ENCODE measurements around the gene ZNF622. TPM values are rescaled to one million over a fixed set of nuclear protein-coding genes. Genes with fewer than 3 reads are reported as not detected.
"Not testable (repeated sequence)": the region's sequence is repeated elsewhere in the genome, so short reads cannot be mapped to it uniquely, and the experiment has no call there.

ZNF622 gene
- total and polyA plus RNA-seq, 3 donors from 2014 or later = 24.5 to 36.3 (median 24.8) TPM

GRCh38 chr5:16437977-16438376 lies 27.6 kb downstream of the ZNF622 start:
- Histone ChIP-seq H3K9me3 (no peaks in the 10 kb centered on the region), H3K4me1 (no peaks in the 10 kb centered on the region), H3K27me3 (no peaks in the 10 kb centered on the region), H3K27ac (no peak overlapping the region), H3K36me3 (ENCODE audit: low read depth, missing control alignments) (no peaks in the 10 kb centered on the region), H3K4me3 (no peak overlapping the region)
- DNase-seq = no peak
- intact Hi-C loops (cut with DNase I; ENCODE audit: low total_unique reads) = no loop called here
- 56 to 73% methylated on average over 1 of the region's 1 CpG for WGBS, 2 donors
- TF ChIP-seq, protein P1, sequence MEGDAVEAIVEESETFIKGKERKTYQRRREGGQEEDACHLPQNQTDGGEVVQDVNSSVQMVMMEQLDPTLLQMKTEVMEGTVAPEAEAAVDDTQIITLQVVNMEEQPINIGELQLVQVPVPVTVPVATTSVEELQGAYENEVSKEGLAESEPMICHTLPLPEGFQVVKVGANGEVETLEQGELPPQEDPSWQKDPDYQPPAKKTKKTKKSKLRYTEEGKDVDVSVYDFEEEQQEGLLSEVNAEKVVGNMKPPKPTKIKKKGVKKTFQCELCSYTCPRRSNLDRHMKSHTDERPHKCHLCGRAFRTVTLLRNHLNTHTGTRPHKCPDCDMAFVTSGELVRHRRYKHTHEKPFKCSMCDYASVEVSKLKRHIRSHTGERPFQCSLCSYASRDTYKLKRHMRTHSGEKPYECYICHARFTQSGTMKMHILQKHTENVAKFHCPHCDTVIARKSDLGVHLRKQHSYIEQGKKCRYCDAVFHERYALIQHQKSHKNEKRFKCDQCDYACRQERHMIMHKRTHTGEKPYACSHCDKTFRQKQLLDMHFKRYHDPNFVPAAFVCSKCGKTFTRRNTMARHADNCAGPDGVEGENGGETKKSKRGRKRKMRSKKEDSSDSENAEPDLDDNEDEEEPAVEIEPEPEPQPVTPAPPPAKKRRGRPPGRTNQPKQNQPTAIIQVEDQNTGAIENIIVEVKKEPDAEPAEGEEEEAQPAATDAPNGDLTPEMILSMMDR (IDR thresholded peaks at IDR 0.05) = no peak
- TF ChIP-seq POLR2A (IDR thresholded peaks at IDR 0.05) = no peak

- H3K9me3 ChIP-seq; H3K27ac ChIP-seq; H3K4me3 ChIP-seq; H3K36me3 ChIP-seq (ENCODE audit: low read depth, missing control alignments); H3K27me3 ChIP-seq; DNase-seq; H3K4me1 ChIP-seq; intact Hi-C loops (cut with DNase I; ENCODE audit: low total_unique reads): not testable (repeated sequence)
- 77 to 90% methylated on average over 11 to 27 of the region's 28 CpGs for WGBS, 2 donors
Observed at GRCh38 chr5:16436065-16436682, 29.4 kb downstream of the ZNF622 start.

DNA sequence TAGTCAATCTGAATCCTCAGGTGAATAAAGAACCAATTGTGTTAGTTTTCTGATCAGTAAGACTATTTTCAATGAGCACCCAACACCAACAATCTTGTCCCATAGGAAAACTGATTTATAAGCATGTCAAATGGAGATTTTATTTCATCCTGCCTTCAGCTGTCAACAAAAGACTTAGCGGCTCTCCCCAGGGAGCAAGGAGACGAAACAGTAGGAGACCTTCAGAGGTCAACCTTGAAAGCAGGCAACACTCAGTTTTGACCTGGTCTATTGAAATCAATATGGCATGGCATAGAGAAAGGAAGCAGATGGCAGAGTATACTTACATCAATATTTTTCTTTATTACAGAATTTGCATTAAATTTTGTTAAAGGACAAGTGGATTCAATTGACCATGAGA lies 34.1 kb downstream of the ZNF622 start:
- TF ChIP-seq, protein P1 (IDR thresholded peaks at IDR 0.05) = no peak
- no peak for TF ChIP-seq POLR2A (IDR thresholded peaks at IDR 0.05)
- intact Hi-C loops (cut with DNase I; ENCODE audit: low total_unique reads) = no loop called here
- Histone ChIP-seq H3K27ac (no peak overlapping the region), H3K4me3 (no peak overlapping the region), H3K4me1 (no peaks in the 10 kb centered on the region), H3K9me3 (no peaks in the 10 kb centered on the region), H3K36me3 (ENCODE audit: low read depth, missing control alignments) (no peaks in the 10 kb centered on the region), H3K27me3 (no peaks in the 10 kb centered on the region)
- no peak for DNase-seq
- WGBS, 2 donors = 79 to 84% methylated on average over 2 of the region's 2 CpGs

- H3K4me3 ChIP-seq = no peak overlapping the region
- H3K27me3 ChIP-seq = no peaks in the 10 kb centered on the region
- H3K4me1 ChIP-seq = no peaks in the 10 kb centered on the region
- H3K36me3 ChIP-seq (ENCODE audit: low read depth, missing control alignments) = no peaks in the 10 kb centered on the region
- 93% methylated on average over 7 of the region's 7 CpGs for WGBS, 2 donors
- no peak overlapping the region for H3K27ac ChIP-seq
- TF ChIP-seq POLR2A (IDR thresholded peaks at IDR 0.05) = no peak
- TF ChIP-seq, protein P1 (IDR thresholded peaks at IDR 0.05) = no peak
- intact Hi-C loops (cut with DNase I; ENCODE audit: low total_unique reads) = no loop called here
- no peaks in the 10 kb centered on the region for H3K9me3 ChIP-seq
- no peak for DNase-seq
Observed at GRCh38 chr5:16430349-16431089, 35.1 kb downstream of the ZNF622 start.

- Histone ChIP-seq H3K4me3 (no peak overlapping the region), H3K9me3 (no peaks in the 10 kb centered on the region), H3K4me1 (no peaks in the 10 kb centered on the region), H3K27ac (no peak overlapping the region), H3K27me3 (no peaks in the 10 kb centered on the region), H3K36me3 (ENCODE audit: low read depth, missing control alignments) (no peaks in the 10 kb centered on the region)
- WGBS, 2 donors = 91 to 92% methylated on average over 4 of the region's 4 CpGs
- TF ChIP-seq POLR2A (IDR thresholded peaks at IDR 0.05) = no peak
- TF ChIP-seq, protein P1 (IDR thresholded peaks at IDR 0.05) = no peak
- intact Hi-C loops (cut with DNase I; ENCODE audit: low total_unique reads) = no loop called here
- no peak for DNase-seq
Observed at GRCh38 chr5:16428359-16428758, 37.2 kb downstream of the ZNF622 start.
